Neural crest cell (in vitro differentiated cells): ENCODE measurements around the gene RYR2. TPM values are rescaled to one million over a fixed set of nuclear protein-coding genes. Genes with fewer than 3 reads are reported as not detected.

Experiments
- DNase-seq: peaks from one replicate; pipeline ENCODE4 v3.0.0; 2021; ENCODE audit warnings: low read depth, mixed read lengths, low spot score
- H3K27ac Mint-ChIP-seq: one replicate; pipeline ENCODE4 v1.8.0; 2021; ENCODE audit warnings: mild to moderate bottlenecking, mixed read lengths; ENCODE audit not compliant: unreplicated experiment
- H3K27me3 Mint-ChIP-seq: 2 replicates; pipeline ENCODE4 v1.8.0; 2021; ENCODE audit warnings: low read depth, mild to moderate bottlenecking, mixed read lengths
- H3K36me3 Mint-ChIP-seq: 2 replicates; pipeline ENCODE4 v1.8.0; 2021; ENCODE audit warnings: low read depth, mild to moderate bottlenecking, mixed read lengths
- H3K4me1 Mint-ChIP-seq: 2 replicates; pipeline ENCODE4 v1.8.0; 2021; ENCODE audit warnings: mixed read lengths
- H3K4me3 Mint-ChIP-seq: one replicate; pipeline ENCODE4 v1.8.0; 2021; ENCODE audit warnings: mild to moderate bottlenecking, mixed read lengths
- H3K9me3 Mint-ChIP-seq: 2 replicates; pipeline ENCODE4 v1.8.0; 2021; ENCODE audit warnings: mixed read lengths
- CTCF ChIP-seq: fragments of 200-600 bp; sonication (generic); conservative IDR thresholded peaks from 2 replicates; pipeline ENCODE4 v1.5.0; 2021; ENCODE audit warnings: antibody characterized with exemption, mild to moderate bottlenecking
- total RNA-seq: library from RNA; stranded (reverse); gene quantifications from 2 replicates; pipeline ENCODE4 v1.2.1, GENCODE V29; 2021

The RYR2 gene
- total RNA-seq, 1 donor from 2014 or later, result 0.07 TPM

GRCh38 chr1:237383791-237384190, 341.8 kb downstream of the RYR2 start:
- H3K36me3 Mint-ChIP-seq, result no peaks in the 10 kb centered on the region
- no peak overlapping the region for H3K27ac Mint-ChIP-seq
- peaks cover 2% of the 10 kb centered on the region for H3K9me3 Mint-ChIP-seq
- TF ChIP-seq CTCF, result no peak
- peaks cover 8% of the 10 kb centered on the region for H3K27me3 Mint-ChIP-seq
- DNase-seq, result no peak
- no peak overlapping the region for H3K4me3 Mint-ChIP-seq
- no peaks in the 10 kb centered on the region for H3K4me1 Mint-ChIP-seq

- no peak overlapping the region for H3K27ac Mint-ChIP-seq
- TF ChIP-seq CTCF, result no peak
- H3K4me3 Mint-ChIP-seq, result no peak overlapping the region
- peaks cover 10% of the 10 kb centered on the region for H3K27me3 Mint-ChIP-seq
- peaks cover 2% of the 10 kb centered on the region for H3K9me3 Mint-ChIP-seq
- no peak for DNase-seq
- no peaks in the 10 kb centered on the region for H3K4me1 Mint-ChIP-seq
- H3K36me3 Mint-ChIP-seq, result no peaks in the 10 kb centered on the region
Measured at GRCh38 chr1:237384213-237384612, 342.2 kb downstream of the RYR2 start.

- Mint-ChIP-seq H3K36me3 (no peaks in the 10 kb centered on the region), H3K27ac (no peak overlapping the region), H3K4me1 (no peaks in the 10 kb centered on the region), H3K27me3 (peaks cover 22% of the 10 kb centered on the region), H3K9me3 (peaks cover 2% of the 10 kb centered on the region), H3K4me3 (no peak overlapping the region)
- peak; percentile 85 for TF ChIP-seq CTCF
- DNase-seq, result no peak
Measured at GRCh38 chr1:237386362-237387143, 344.6 kb downstream of the RYR2 start.

GRCh38 chr1:237387144-237387505, 345.1 kb downstream of the RYR2 start:
- Mint-ChIP-seq H3K27ac (no peak overlapping the region), H3K27me3 (peaks cover 22% of the 10 kb centered on the region), H3K4me1 (no peaks in the 10 kb centered on the region), H3K4me3 (no peak overlapping the region), H3K36me3 (no peaks in the 10 kb centered on the region), H3K9me3 (peaks cover 2% of the 10 kb centered on the region)
- TF ChIP-seq CTCF, result no peak
- DNase-seq, result no peak

- H3K4me1 Mint-ChIP-seq, result no peaks in the 10 kb centered on the region
- peaks cover 2% of the 10 kb centered on the region for H3K9me3 Mint-ChIP-seq
- no peak overlapping the region for H3K4me3 Mint-ChIP-seq
- no peak for TF ChIP-seq CTCF
- H3K27me3 Mint-ChIP-seq, result peaks cover 27% of the 10 kb centered on the region
- H3K36me3 Mint-ChIP-seq, result no peaks in the 10 kb centered on the region
- no peak for DNase-seq
- no peak overlapping the region for H3K27ac Mint-ChIP-seq
Measured at GRCh38 chr1:237390823-237391222, 348.8 kb downstream of the RYR2 start.
